ENCODE data around the gene DLK1.

GRCh38 chr14:100710826-100711462, 15.7 kb upstream of the DLK1 start:
- TF ChIP-seq CTCF (IDR thresholded peaks at IDR 0.05) (no peak), POLR2AphosphoS5 (IDR thresholded peaks at IDR 0.05; ENCODE audit: low read depth, low read length) (no peak)

Data from Panc1 (cell line).